GM18526 (cell line): ENCODE results near the gene POTEI.
"Not testable (repeated sequence)": the region's sequence is repeated elsewhere in the genome, so short reads cannot be mapped to it uniquely, and the experiment has no call there.

Experiments used
- POLR2A ChIP-seq: IDR thresholded peaks from 3 replicates; pipeline ENCODE4 v1.6.1; 2011; ENCODE audit not compliant: insufficient read length; ENCODE audit errors: extremely low read depth

Gene POTEI

GRCh38 chr2:130509228-130509627 is at the start of gene POTEI:
Gene POTEI, minus strand, starts transcription at chr2:130509328. Its CDS starts 93 bp downstream, at chr2:130509235.
- TF ChIP-seq POLR2A = not testable (repeated sequence)

GRCh38 chr2:130520992-130521391 is 11.9 kb upstream of the POTEI start, which contains the start of gene CFC1B:
Gene CFC1B, plus strand, starts transcription at chr2:130521222. Its CDS starts 263 bp downstream, at chr2:130521485.
- TF ChIP-seq POLR2A = not testable (repeated sequence)
